Lower lobe of right lung (tissue), 2 donors: ENCODE results near the gene CSNK2A1. TPM values are rescaled to one million over a fixed set of nuclear protein-coding genes. Genes with fewer than 3 reads are reported as not detected.

Experiments
- ATAC-seq, 2 donors: fragments of 200-7000 bp; cut with Tn5 transposase; one replicate each; pipeline ENCODE4 v1.9.1; 2020 to 2022; ENCODE audit warnings: mild to moderate bottlenecking in 2 of 2, moderate library complexity in 2 of 2
- DNase-seq: peaks from one replicate; pipeline ENCODE4 v3.0.0-alpha.2; 2020
- H3K27ac ChIP-seq: fragments of 200-600 bp; one replicate; pipeline ENCODE4 v1.8.0; 2022
- H3K27me3 ChIP-seq: fragments of 200-600 bp; one replicate; pipeline ENCODE4 v1.8.0; 2022; ENCODE audit warnings: low read depth
- H3K36me3 ChIP-seq: fragments of 200-600 bp; one replicate; pipeline ENCODE4 v1.8.0; 2022; ENCODE audit warnings: mild to moderate bottlenecking
- H3K4me1 ChIP-seq: fragments of 200-600 bp; one replicate; pipeline ENCODE4 v1.8.0; 2022
- H3K4me3 ChIP-seq: fragments of 200-600 bp; one replicate; pipeline ENCODE4 v1.8.0; 2022; ENCODE audit warnings: mild to moderate bottlenecking
- H3K9me3 ChIP-seq: fragments of 200-600 bp; one replicate; pipeline ENCODE4 v1.8.0; 2022
- intact Hi-C: fragments of 100-400 bp; cut with DNase I; formaldehyde crosslinking; loops from one replicate; pipeline ENCODE4 v1.11.0; 2022
- total RNA-seq: library from RNA; stranded (reverse); fragmentation: NEBNext Ultra II Directional; extraction: Animal tissue kit (Norgen Biotek cat#: 25700); gene quantifications from one replicate; pipeline ENCODE4 v1.2.1, GENCODE V29; 2021
- TF ChIP-seq, protein P1 (sequence below): fragments of 200-600 bp; IDR thresholded peaks from one replicate; pipeline ENCODE4 v1.8.0; 2022; ENCODE audit warnings: antibody characterized with exemption, mild to moderate bottlenecking
- donor health status: DM: no; HTN: yes; CAD: no; lungs with severe emphysema.

The CSNK2A1 gene
- total RNA-seq, 1 donor from 2014 or later = 86.3 TPM

GRCh38 chr20:436476-436875 lies 107.1 kb downstream of the CSNK2A1 start:
- no peak overlapping the region for H3K4me3 ChIP-seq
- H3K9me3 ChIP-seq = no peaks in the 10 kb centered on the region
- H3K36me3 ChIP-seq = peaks cover 93% of the 10 kb centered on the region
- no peaks in the 10 kb centered on the region for H3K27me3 ChIP-seq
- H3K27ac ChIP-seq = no peak overlapping the region
- ATAC-seq (no peak), DNase-seq (no peak)
- TF ChIP-seq, protein P1, sequence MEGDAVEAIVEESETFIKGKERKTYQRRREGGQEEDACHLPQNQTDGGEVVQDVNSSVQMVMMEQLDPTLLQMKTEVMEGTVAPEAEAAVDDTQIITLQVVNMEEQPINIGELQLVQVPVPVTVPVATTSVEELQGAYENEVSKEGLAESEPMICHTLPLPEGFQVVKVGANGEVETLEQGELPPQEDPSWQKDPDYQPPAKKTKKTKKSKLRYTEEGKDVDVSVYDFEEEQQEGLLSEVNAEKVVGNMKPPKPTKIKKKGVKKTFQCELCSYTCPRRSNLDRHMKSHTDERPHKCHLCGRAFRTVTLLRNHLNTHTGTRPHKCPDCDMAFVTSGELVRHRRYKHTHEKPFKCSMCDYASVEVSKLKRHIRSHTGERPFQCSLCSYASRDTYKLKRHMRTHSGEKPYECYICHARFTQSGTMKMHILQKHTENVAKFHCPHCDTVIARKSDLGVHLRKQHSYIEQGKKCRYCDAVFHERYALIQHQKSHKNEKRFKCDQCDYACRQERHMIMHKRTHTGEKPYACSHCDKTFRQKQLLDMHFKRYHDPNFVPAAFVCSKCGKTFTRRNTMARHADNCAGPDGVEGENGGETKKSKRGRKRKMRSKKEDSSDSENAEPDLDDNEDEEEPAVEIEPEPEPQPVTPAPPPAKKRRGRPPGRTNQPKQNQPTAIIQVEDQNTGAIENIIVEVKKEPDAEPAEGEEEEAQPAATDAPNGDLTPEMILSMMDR = no peak
- H3K4me1 ChIP-seq = peaks cover 17% of the 10 kb centered on the region
- intact Hi-C loops = no loop called here

DNA sequence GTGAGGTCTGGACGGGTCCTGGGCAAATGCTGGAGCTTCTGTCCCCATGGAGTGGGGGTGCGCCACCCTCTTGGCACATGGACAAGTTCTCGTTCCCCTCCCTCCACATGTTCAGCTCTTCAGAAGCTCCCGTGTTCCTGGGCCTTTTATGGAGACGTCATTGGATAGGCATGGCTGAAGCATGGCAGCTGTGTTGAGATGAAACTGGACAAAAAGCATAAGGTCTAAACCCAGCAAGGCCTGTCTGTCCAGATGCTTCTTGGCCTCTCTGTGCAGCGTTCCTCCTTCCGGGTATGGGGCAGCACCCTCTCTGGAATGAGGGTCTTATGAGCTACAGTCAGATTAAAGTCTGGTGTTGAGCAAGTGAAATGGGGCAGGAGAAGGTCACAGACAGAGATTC lies 108.0 kb downstream of the CSNK2A1 start:
- TF ChIP-seq, protein P1 = no peak
- intact Hi-C loops = no loop called here
- H3K27ac ChIP-seq = no peak overlapping the region
- DNase-seq (no peak), ATAC-seq (no peak)
- H3K36me3 ChIP-seq = peaks cover 93% of the 10 kb centered on the region
- H3K4me1 ChIP-seq = peaks cover 17% of the 10 kb centered on the region
- H3K9me3 ChIP-seq = no peaks in the 10 kb centered on the region
- H3K4me3 ChIP-seq = no peak overlapping the region
- H3K27me3 ChIP-seq = no peaks in the 10 kb centered on the region

GRCh38 chr20:434661-435419 lies 108.8 kb downstream of the CSNK2A1 start:
- no peak for ATAC-seq
- Histone ChIP-seq H3K4me1 (peaks cover 17% of the 10 kb centered on the region), H3K27ac (no peak overlapping the region), H3K36me3 (peaks cover 93% of the 10 kb centered on the region), H3K27me3 (no peaks in the 10 kb centered on the region), H3K4me3 (no peak overlapping the region), H3K9me3 (no peaks in the 10 kb centered on the region)
- DNase-seq = no peak
- intact Hi-C loops = no loop called here
- TF ChIP-seq, protein P1 = no peak

GRCh38 chr20:434221-434620 lies 109.4 kb downstream of the CSNK2A1 start:
- no peaks in the 10 kb centered on the region for H3K9me3 ChIP-seq
- no peak for ATAC-seq
- peaks cover 17% of the 10 kb centered on the region for H3K4me1 ChIP-seq
- H3K4me3 ChIP-seq = no peak overlapping the region
- no peak for DNase-seq
- H3K27me3 ChIP-seq = no peaks in the 10 kb centered on the region
- intact Hi-C loops = no loop called here
- TF ChIP-seq, protein P1 = no peak
- no peak overlapping the region for H3K27ac ChIP-seq
- H3K36me3 ChIP-seq = peaks cover 93% of the 10 kb centered on the region

- intact Hi-C loops = no loop called here
- no peak overlapping the region for H3K4me3 ChIP-seq
- no peaks in the 10 kb centered on the region for H3K9me3 ChIP-seq
- ATAC-seq (no peak), DNase-seq (no peak)
- TF ChIP-seq, protein P1 = no peak
- no peaks in the 10 kb centered on the region for H3K27me3 ChIP-seq
- peaks cover 9% of the 10 kb centered on the region for H3K4me1 ChIP-seq
- H3K27ac ChIP-seq = no peak overlapping the region
- peaks cover 93% of the 10 kb centered on the region for H3K36me3 ChIP-seq
These were observed 110.2 kb downstream of the CSNK2A1 start for GRCh38 chr20:433300-433975.
